Stomach (tissue), 4 donors: ENCODE measurements around the gene B4GALNT1.

Source experiments
- CTCF ChIP-seq, 7 experiments: fragments of 450-650 bp in 4 of 7; fragments of 200-600 bp in 3 of 7; sonication (generic) in 3 of 7; IDR thresholded peaks; one replicate each; pipeline ENCODE4 v1.5.1; 2016 to 2019; ENCODE audit warnings: antibody characterized with exemption in 7 of 7, control low read depth in 2 of 7, mild to moderate bottlenecking in 1 of 7
- EP300 ChIP-seq: sonication (generic); formaldehyde crosslinking; IDR thresholded peaks from one replicate; pipeline ENCODE4 v1.6.1; 2017; ENCODE audit warnings: antibody characterized with exemption

DNA sequence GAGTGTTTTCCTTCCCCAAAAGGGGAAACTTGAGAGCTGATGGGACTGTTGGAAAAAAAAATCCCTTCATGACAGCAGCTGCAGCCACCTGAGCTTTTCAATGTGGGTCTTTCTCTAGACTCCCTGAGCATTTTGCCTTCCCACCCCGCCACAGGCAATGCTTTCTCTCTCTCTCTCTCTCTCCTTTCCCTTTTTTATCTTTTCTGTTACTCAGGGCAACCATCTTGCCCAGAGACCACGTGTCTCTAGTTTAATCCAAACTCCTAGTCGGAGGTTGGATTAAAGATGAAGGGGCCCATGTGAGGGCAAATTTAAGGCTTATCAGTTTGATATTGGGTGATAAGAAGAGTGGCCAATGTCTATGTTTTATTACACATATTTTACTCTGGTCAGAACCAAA, 25.9 kb upstream of the B4GALNT1 start:
- TF ChIP-seq CTCF (IDR thresholded peaks at IDR 0.05) (no peak), EP300 (no peak)
